IMR-90 (cell line): ENCODE measurements around the gene SMLR1. TPM values are rescaled to one million over a fixed set of nuclear protein-coding genes. Genes with fewer than 3 reads are reported as not detected.

ENCODE experiments used
- ATAC-seq: fragments of 200-7000 bp; cut with Tn5 transposase; 2 replicates; pipeline ENCODE4 v1.9.1; 2020; ENCODE audit warnings: low read depth, mild to moderate bottlenecking, moderate library complexity
- BruUV-seq: library from RNA; stranded (reverse); fragments of 400-500 nt; replicated peaks from 2 replicates; lab custom pipeline; 2021; lab: Mats Ljungman, UMichigan
- CTCF ChIA-PET: fragments of 300-600 bp; formaldehyde crosslinking; extraction: SDS; loops from one replicate; lab custom pipeline; 2021; ENCODE audit warnings: antibody characterized with exemption; lab: Yijun Ruan, JAX
- POLR2A ChIA-PET: fragments of 300-600 bp; sonication (Branson Sonifier 250); formaldehyde crosslinking; loops from one replicate; lab custom pipeline; 2022; ENCODE audit warnings: antibody characterized with exemption; ENCODE audit not compliant: unreplicated experiment; lab: Charles Lee
- DNase-seq: peaks from one replicate; pipeline ENCODE4 v3.0.0; 2013
- H2AFZ ChIP-seq: replicated peaks from 2 replicates; pipeline ENCODE3; 2013; ENCODE audit warnings: low read length, mild to moderate bottlenecking; ENCODE audit not compliant: poor library complexity
- H2AK5ac ChIP-seq: 2 replicates; pipeline ENCODE4 v1.6.1; 2013; ENCODE audit warnings: low read depth, low read length, inconsistent platforms
- H2AK9ac ChIP-seq: replicated peaks from 2 replicates; pipeline ENCODE3; 2013; ENCODE audit warnings: mild to moderate bottlenecking, low read depth, low read length, moderate library complexity; ENCODE audit not compliant: poor library complexity
- H2BK120ac ChIP-seq: 2 replicates; pipeline ENCODE4 v1.6.1; 2013; ENCODE audit warnings: low read depth, low read length, inconsistent platforms
- H2BK15ac ChIP-seq: 3 replicates; pipeline ENCODE4 v1.6.1; 2013; ENCODE audit warnings: low read depth, low read length, inconsistent platforms
- H2BK20ac ChIP-seq: 2 replicates; pipeline ENCODE4 v1.6.1; 2013; ENCODE audit warnings: low read depth, mild to moderate bottlenecking, inconsistent platforms, low read length, moderate library complexity
- H2BK5ac ChIP-seq: 2 replicates; pipeline ENCODE4 v1.6.1; 2013; ENCODE audit warnings: mild to moderate bottlenecking, low read depth, low read length, inconsistent platforms; ENCODE audit not compliant: poor library complexity, severe bottlenecking
- H3K14ac ChIP-seq: replicated peaks from 2 replicates; pipeline ENCODE4 v1.6.1; 2013; ENCODE audit warnings: low read depth, low read length, inconsistent platforms
- H3K18ac ChIP-seq: 2 replicates; pipeline ENCODE4 v1.6.1; 2013; ENCODE audit warnings: low read depth, low read length, control low read depth
- H3K23ac ChIP-seq: 2 replicates; pipeline ENCODE4 v1.6.1; 2013; ENCODE audit warnings: low read depth, low read length, inconsistent platforms
- H3K27ac ChIP-seq: 2 replicates; pipeline ENCODE4 v1.5.1; 2013; ENCODE audit warnings: mild to moderate bottlenecking, control low read depth, low read length; ENCODE audit not compliant: insufficient read depth
- H3K27me3 ChIP-seq: 2 replicates; pipeline ENCODE4 v1.6.1; 2013; ENCODE audit warnings: low read length; ENCODE audit not compliant: control insufficient read depth, insufficient read depth
- H3K36me3 ChIP-seq: 2 replicates; pipeline ENCODE4 v1.6.1; 2013; ENCODE audit warnings: low read length, mixed read lengths; ENCODE audit not compliant: control insufficient read depth, insufficient read depth
- H3K4ac ChIP-seq: 2 replicates; pipeline ENCODE4 v1.6.1; 2013; ENCODE audit warnings: low read depth, low read length, inconsistent platforms
- H3K4me1 ChIP-seq: 2 replicates; pipeline ENCODE4 v1.6.1; 2013; ENCODE audit warnings: low read length, mixed read lengths; ENCODE audit not compliant: control insufficient read depth, insufficient read depth
- H3K4me2 ChIP-seq: 2 replicates; pipeline ENCODE4 v1.6.1; 2013; ENCODE audit warnings: low read depth, mild to moderate bottlenecking, control low read depth, low read length, moderate library complexity
- H3K4me3 ChIP-seq: 2 replicates; pipeline ENCODE4 v1.5.1; 2013; ENCODE audit warnings: low read depth, mild to moderate bottlenecking, control low read depth, low read length, moderate library complexity; ENCODE audit not compliant: insufficient read depth
- H3K56ac ChIP-seq: 2 replicates; pipeline ENCODE4 v1.6.1; 2013; ENCODE audit warnings: low read length, inconsistent platforms; ENCODE audit not compliant: insufficient read depth; ENCODE audit errors: extremely low read depth
- H3K79me1 ChIP-seq, 2 experiments: 2 replicates each; pipeline ENCODE4 v1.6.1; 2013; ENCODE audit warnings: low read length in 2 of 2, inconsistent platforms in 1 of 2, low read depth in 1 of 2
- H3K9ac ChIP-seq: 2 replicates; pipeline ENCODE4 v1.6.1; 2013; ENCODE audit warnings: low read depth, low read length, control low read depth
- H3K9me1 ChIP-seq: 2 replicates; pipeline ENCODE4 v1.6.1; 2013; ENCODE audit warnings: low read length, inconsistent platforms; ENCODE audit not compliant: insufficient read depth
- H3K9me3 ChIP-seq: 2 replicates; pipeline ENCODE4 v1.6.1; 2013; ENCODE audit warnings: low read length; ENCODE audit not compliant: control insufficient read depth, insufficient read depth
- H4K20me1 ChIP-seq: 2 replicates; pipeline ENCODE4 v1.6.1; 2013; ENCODE audit warnings: low read length, inconsistent platforms; ENCODE audit not compliant: insufficient read depth
- H4K5ac ChIP-seq: 2 replicates; pipeline ENCODE4 v1.6.1; 2013; ENCODE audit warnings: mild to moderate bottlenecking, low read depth, low read length, control low read depth
- H4K8ac ChIP-seq, 2 experiments: 2 replicates each; pipeline ENCODE4 v1.6.1; 2013; ENCODE audit warnings: low read depth in 2 of 2, low read length in 2 of 2, control low read depth in 1 of 2, inconsistent platforms in 1 of 2
- H4K91ac ChIP-seq: 2 replicates; pipeline ENCODE4 v1.6.1; 2013; ENCODE audit warnings: low read depth, low read length, inconsistent platforms; ENCODE audit not compliant: insufficient read depth
- BHLHE40 ChIP-seq: fragments of 150-350 bp; IDR thresholded peaks from 2 replicates; pipeline ENCODE4 v1.6.1; 2016; ENCODE audit warnings: mild to moderate bottlenecking, low read depth, low read length
- CEBPB ChIP-seq: IDR thresholded peaks from 2 replicates; pipeline ENCODE4 v1.6.1; 2012; ENCODE audit warnings: low read depth, low read length, improper control_type of control experiment
- CHD1 ChIP-seq: IDR thresholded peaks from 2 replicates; pipeline ENCODE4 v1.6.1; 2012; ENCODE audit warnings: low read depth, low read length, improper control_type of control experiment
- FOS ChIP-seq: fragments of 150-350 bp; IDR thresholded peaks from 2 replicates; pipeline ENCODE4 v1.6.1; 2016; ENCODE audit warnings: low read depth, low read length
- MAFK ChIP-seq: IDR thresholded peaks from 2 replicates; pipeline ENCODE4 v1.6.1; 2012; ENCODE audit warnings: low read depth, low read length, improper control_type of control experiment
- MAZ ChIP-seq: IDR thresholded peaks from 2 replicates; pipeline ENCODE4 v1.6.1; 2012; ENCODE audit warnings: low read depth, mild to moderate bottlenecking, low read length, improper control_type of control experiment, moderate library complexity, borderline replicate concordance
- MXI1 ChIP-seq: IDR thresholded peaks from 2 replicates; pipeline ENCODE4 v1.6.1; 2012; ENCODE audit warnings: low read depth, mild to moderate bottlenecking, low read length, moderate library complexity, borderline replicate concordance
- NFE2L2 ChIP-seq: fragments of 150-350 bp; IDR thresholded peaks from 2 replicates; pipeline ENCODE4 v1.6.1; 2016; ENCODE audit warnings: low read depth, mild to moderate bottlenecking, low read length
- POLR2A ChIP-seq: IDR thresholded peaks from 2 replicates; pipeline ENCODE4 v1.6.1; 2012; ENCODE audit warnings: mild to moderate bottlenecking, low read depth, low read length
- RAD21 ChIP-seq: IDR thresholded peaks from 2 replicates; pipeline ENCODE4 v1.6.1; 2012; ENCODE audit warnings: low read length, improper control_type of control experiment
- RCOR1 ChIP-seq: IDR thresholded peaks from 2 replicates; pipeline ENCODE4 v1.6.1; 2012; ENCODE audit warnings: mild to moderate bottlenecking, low read length, improper control_type of control experiment; ENCODE audit not compliant: insufficient replicate concordance
- RFX5 ChIP-seq: IDR thresholded peaks from 2 replicates; pipeline ENCODE4 v1.8.0; 2012; ENCODE audit warnings: low read depth, mild to moderate bottlenecking, low read length, moderate library complexity
- SMC3 ChIP-seq: fragments of 150-350 bp; IDR thresholded peaks from 2 replicates; pipeline ENCODE4 v1.6.1; 2016; ENCODE audit warnings: low read depth, mild to moderate bottlenecking, antibody characterized with exemption, low read length, moderate library complexity
- WGBS, 2 experiments: methylation state at CpG; one replicate each; pipeline versions ENCODE4 v1.1.5 to v1.1.7; 2013; ENCODE audit warnings: missing lambda C conversion rate in 2 of 2; ENCODE audit not compliant: insufficient read length in 1 of 2; ENCODE audit errors: extremely low coverage in 2 of 2; 5-methylcytosine and 5-hydroxymethylcytosine counted together
- dilution Hi-C: fragments of 300-500 bp; cut with HindIII; formaldehyde crosslinking; loops from one replicate; pipeline ENCODE4 v1.14.3; 2018; ENCODE audit warnings: low sequenced_read_pairs; ENCODE audit not compliant: unreplicated experiment
- in situ Hi-C: fragments of 300-500 bp; cut with MboI; formaldehyde crosslinking; loops from 3 replicates; pipeline ENCODE4 v1.14.3; 2019; ENCODE audit warnings: low sequenced_read_pairs, inconsistent platforms, mixed read lengths
- intact Hi-C: fragments of 100-400 bp; cut with micrococcal nuclease; formaldehyde crosslinking; loops from 2 replicates; pipeline ENCODE4 v1.10.0; 2022
- polyA plus RNA-seq, 3 experiments: library from polyadenylated mRNA; depleted of rRNA; stranded (reverse); fragments of >200 nt; gene quantifications; 2 replicates each; pipeline ENCODE4 v1.2.3, GENCODE V29; 2012; ENCODE audit warnings: low replicate concordance in 1 of 3
- total RNA-seq: library from RNA; depleted of rRNA; stranded (reverse); fragments of >200 nt; gene quantifications from 2 replicates; pipeline ENCODE4 v1.2.3, GENCODE V29; 2012
- TF ChIP-seq, protein P1 (sequence below): conservative IDR thresholded peaks from 2 replicates; pipeline ENCODE4 v1.5.1; 2012; ENCODE audit warnings: mild to moderate bottlenecking, low read depth, low read length, improper control_type of control experiment
- TF ChIP-seq, protein P2 (sequence below): fragments of 150-350 bp; IDR thresholded peaks from 2 replicates; pipeline ENCODE4 v1.6.1; 2016; ENCODE audit warnings: low read depth, mild to moderate bottlenecking, low read length, moderate library complexity, borderline replicate concordance

SMLR1 gene
- total and polyA plus RNA-seq, 2 of the 4 experiments (the other 2 are of a cell fraction), result not detected

DNA sequence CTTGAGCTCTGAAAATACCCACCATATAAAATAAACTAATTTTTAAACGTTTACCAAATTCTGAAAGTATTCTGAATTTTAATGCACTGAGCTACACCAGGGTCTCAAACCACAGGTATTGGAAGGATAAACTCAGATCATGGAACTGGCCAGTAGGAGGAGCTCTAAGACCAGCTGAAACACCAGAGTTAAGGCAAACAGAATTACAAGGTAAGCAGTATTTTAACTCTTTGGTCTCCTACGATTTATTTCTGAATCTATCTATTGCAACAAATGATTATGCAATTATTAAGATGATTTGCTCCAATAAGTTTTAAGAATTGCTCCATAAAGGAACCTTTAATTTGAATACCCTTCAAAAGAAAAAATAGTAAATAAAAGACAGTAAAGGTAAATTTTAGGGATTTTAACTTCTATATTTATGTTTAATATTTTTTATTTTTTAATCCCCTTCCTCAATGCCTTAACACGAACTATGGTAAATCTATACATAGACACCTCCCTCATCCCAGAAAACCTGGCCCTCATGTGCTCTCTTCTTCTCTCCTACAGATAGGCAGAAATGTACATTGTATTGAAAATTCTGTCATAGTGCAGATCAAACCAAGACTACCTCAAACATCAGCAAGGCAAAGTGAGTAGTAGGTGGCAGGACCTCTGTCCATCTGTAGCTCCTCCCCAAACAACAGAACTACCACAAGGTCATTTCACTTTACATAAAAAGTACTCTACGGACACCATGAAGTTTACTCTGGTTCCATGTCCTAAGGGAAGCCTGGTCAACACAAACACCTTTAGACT is 58.4 kb downstream of the SMLR1 start:
- no TSS peak for BruUV-seq
- intact Hi-C loops, result loop anchor here (1.0 to 10.0 kb wide), 6 partner anchors 176 to 709 kb away; no protein-coding TSS in a partner anchor
- TF ChIP-seq BHLHE40, result no peak
- no peak for TF ChIP-seq CHD1
- TF ChIP-seq, protein P1, sequence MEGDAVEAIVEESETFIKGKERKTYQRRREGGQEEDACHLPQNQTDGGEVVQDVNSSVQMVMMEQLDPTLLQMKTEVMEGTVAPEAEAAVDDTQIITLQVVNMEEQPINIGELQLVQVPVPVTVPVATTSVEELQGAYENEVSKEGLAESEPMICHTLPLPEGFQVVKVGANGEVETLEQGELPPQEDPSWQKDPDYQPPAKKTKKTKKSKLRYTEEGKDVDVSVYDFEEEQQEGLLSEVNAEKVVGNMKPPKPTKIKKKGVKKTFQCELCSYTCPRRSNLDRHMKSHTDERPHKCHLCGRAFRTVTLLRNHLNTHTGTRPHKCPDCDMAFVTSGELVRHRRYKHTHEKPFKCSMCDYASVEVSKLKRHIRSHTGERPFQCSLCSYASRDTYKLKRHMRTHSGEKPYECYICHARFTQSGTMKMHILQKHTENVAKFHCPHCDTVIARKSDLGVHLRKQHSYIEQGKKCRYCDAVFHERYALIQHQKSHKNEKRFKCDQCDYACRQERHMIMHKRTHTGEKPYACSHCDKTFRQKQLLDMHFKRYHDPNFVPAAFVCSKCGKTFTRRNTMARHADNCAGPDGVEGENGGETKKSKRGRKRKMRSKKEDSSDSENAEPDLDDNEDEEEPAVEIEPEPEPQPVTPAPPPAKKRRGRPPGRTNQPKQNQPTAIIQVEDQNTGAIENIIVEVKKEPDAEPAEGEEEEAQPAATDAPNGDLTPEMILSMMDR, result peak; percentile 91
- peak; percentile 88 for TF ChIP-seq MAFK
- TF ChIP-seq RCOR1, result no peak
- peak; percentile 93 for TF ChIP-seq SMC3
- TF ChIP-seq NFE2L2, result no peak
- no peak for TF ChIP-seq MAZ
- no peak for TF ChIP-seq RFX5
- TF ChIP-seq RAD21, result peak; percentile 96
- TF ChIP-seq FOS, result no peak
- TF ChIP-seq MXI1, result no peak
- TF ChIP-seq, protein P2, sequence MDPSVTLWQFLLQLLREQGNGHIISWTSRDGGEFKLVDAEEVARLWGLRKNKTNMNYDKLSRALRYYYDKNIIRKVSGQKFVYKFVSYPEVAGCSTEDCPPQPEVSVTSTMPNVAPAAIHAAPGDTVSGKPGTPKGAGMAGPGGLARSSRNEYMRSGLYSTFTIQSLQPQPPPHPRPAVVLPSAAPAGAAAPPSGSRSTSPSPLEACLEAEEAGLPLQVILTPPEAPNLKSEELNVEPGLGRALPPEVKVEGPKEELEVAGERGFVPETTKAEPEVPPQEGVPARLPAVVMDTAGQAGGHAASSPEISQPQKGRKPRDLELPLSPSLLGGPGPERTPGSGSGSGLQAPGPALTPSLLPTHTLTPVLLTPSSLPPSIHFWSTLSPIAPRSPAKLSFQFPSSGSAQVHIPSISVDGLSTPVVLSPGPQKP, result no peak
- TF ChIP-seq CEBPB, result peak; percentile 71
- TF ChIP-seq POLR2A, result peak; percentile 61

More for the DNA sequence above, 58.4 kb downstream of the SMLR1 start:
- Histone ChIP-seq H3K14ac (peak overlapping the region; percentile 44; the same call in 1 of the 2 replicates), H2BK5ac (peak overlapping the region; percentile 71), H3K79me1 (peaks cover 5 to 22% of the 10 kb centered on the region in 2 experiments; a peak in 3 of 4 replicates), H4K5ac (0 out of 2 replicates have a peak overlapping the region, but pooled peaks have one; percentile 25), H3K4me2 (no peak overlapping the region), H2AK9ac (peak overlapping the region; percentile 38), H3K9ac (no peak overlapping the region), H2AK5ac (peak overlapping the region; percentile 80), H3K27me3 (no peaks in the 10 kb centered on the region), H3K36me3 (peaks cover 18% of the 10 kb centered on the region), H3K23ac (peak overlapping the region; percentile 64; the same call in 1 of the 2 replicates), H2AFZ (no peak overlapping the region), H4K20me1 (peaks cover 3% of the 10 kb centered on the region; the same call in 1 of the 2 replicates), H3K27ac (no peak overlapping the region; the same call in 1 of the 2 replicates), H4K91ac (peak overlapping the region; percentile 82), H3K9me1 (peaks cover 4% of the 10 kb centered on the region; the same call in 1 of the 2 replicates), H3K18ac (no peak overlapping the region; the same call in 1 of the 2 replicates), H4K8ac (peak overlapping the region in 1 of 2 experiments; percentile 61; a peak in 1 of 4 replicates), H2BK120ac (peak overlapping the region; percentile 45), H3K4me1 (peaks cover 5% of the 10 kb centered on the region), H3K56ac (no peak overlapping the region), H2BK15ac (peak overlapping the region; percentile 87; the same call in 2 of the 3 replicates), H2BK20ac (peak overlapping the region; percentile 69), H3K4ac (peak overlapping the region; percentile 90), H3K9me3 (no peaks in the 10 kb centered on the region), H3K4me3 (no peak overlapping the region)
- POLR2A ChIA-PET, result no interaction called here
- dilution Hi-C loops (no loop called here), in situ Hi-C loops (loop anchor here (10.0 kb wide), 2 partner anchors 289 to 649 kb away; no protein-coding TSS in a partner anchor)
- DNase-seq (peak; percentile 81), ATAC-seq (peak; percentile 89)
- WGBS, 2 experiments, result no CpG with 5 or more reads among the region's 4 CpGs
- CTCF ChIA-PET, result interaction anchor here (0.6 to 1.4 kb wide), 10 partner anchors 8 to 375 kb away, joined by 3 to 11 read pairs (median 4); no protein-coding TSS in a partner anchor
